RPMI7951 (cell line): ENCODE results near the gene ZNF691. TPM values are rescaled to one million over a fixed set of nuclear protein-coding genes. Genes with fewer than 3 reads are reported as not detected.
"Not testable (repeated sequence)": the region's sequence is repeated elsewhere in the genome, so short reads cannot be mapped to it uniquely, and the experiment has no call there.

Source experiments
- DNase-seq: peaks from one replicate; pipeline ENCODE4 v3.0.0-alpha.2; 2012; ENCODE audit warnings: low read depth
- total RNA-seq: library from RNA; depleted of rRNA; stranded (reverse); fragments of >200 nt; shearing (Covaris generic); gene quantifications from 2 replicates; pipeline ENCODE4 v1.2.3, GENCODE V29; 2014

Gene ZNF691
- total RNA-seq, 1 experiment from 2014 or later: 9.9 TPM

GRCh38 chr1:42832641-42833240 is 13.7 kb upstream of the ZNF691 start:
- DNase-seq: no peak

DNA sequence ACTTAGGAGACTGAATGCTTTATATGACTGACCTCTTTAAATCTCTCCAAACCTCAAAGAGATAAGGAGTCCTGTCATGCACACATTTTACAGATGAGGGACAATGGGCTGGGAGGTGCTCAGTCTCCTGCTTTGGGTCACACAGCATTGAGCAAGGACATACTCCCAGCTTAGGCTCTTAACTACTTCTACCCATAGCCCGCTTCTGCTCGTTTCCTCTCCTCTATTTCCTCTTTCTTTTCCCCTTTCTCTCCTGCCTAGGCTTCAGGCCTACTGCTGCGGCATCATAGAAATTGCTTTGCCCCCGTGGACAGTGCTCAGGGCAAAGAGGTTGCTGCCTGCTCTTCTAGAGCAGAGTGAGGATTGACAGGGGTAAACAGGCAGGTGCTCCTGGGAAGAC is 12.4 kb upstream of the ZNF691 start:
- DNase-seq: no peak

- DNase-seq: no peak
These were observed 11.6 kb upstream of the ZNF691 start for GRCh38 chr1:42834803-42835202.

GRCh38 chr1:42835422-42835821 is 11.0 kb upstream of the ZNF691 start:
- no peak for DNase-seq

DNA sequence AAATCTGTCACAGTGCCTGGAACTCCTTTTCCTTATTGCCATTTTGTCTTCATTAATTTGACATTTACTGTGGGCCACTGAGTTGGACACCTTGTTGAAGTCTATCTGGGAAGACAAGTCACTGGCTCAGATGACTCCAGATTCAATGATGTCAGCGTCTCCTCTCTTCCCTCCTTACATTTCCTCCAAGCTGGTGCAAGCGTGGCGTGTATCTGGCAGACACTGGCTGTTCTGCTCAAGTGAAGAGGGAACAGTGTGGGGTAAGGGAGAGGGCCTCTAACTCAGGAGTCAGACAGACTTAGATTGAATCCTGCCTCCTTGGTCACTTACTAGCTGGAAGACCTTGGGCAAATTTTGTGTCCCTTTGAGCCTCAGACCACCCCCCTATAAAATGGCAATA is 8.7 kb upstream of the ZNF691 start:
- DNase-seq: no peak

DNA sequence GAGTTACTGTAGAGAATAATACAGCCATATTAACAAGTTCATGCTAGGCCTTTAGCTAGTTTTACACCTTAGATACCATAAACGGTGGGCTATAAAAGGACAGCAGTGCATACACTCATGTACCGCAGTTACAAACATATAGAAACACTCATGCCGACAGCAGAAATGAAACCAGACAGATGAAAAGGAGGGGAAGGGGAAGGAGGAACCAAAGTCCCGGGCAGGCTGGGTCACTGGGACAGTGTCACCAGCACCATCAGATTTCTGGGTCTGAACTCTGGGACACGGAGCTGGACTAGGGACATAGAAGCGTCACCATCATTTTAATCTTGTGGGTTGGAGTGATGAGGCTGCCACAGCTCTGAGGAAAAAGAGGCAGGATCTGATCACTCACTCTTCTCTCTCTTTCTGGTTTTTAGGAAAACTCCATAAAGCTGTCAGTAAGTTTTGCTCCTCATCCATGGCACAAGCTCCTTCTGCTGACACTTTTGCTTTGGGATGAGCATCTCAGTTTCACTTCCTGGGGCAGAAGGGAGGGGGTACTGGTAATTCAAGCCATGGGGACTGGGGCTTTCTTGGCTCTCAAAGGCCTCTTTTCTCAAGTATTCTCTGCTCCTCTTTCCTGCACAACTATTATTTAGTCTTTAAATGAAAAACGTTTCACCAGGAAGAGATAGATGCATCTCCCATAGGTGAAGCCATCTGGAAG is 7.8 kb upstream of the ZNF691 start:
- no peak for DNase-seq

DNA sequence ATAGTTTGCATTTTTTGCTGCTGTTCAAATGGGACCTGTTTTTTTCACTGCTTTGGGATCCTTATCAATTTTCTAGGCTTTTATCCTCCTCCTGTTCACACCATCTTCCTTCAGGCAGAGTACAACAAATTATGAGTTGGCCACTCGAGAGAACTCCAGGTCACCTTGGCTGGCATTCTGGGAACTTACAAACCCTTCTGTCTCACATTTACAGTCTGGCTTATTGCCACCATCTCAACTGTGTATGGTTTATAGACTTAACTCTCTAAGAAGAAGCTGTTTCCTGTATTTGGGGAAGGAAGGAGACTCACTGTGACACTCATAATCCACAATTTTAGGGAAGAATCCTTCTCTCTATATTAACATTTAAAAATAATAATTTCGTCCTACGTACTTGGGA is 5.4 kb upstream of the ZNF691 start:
- no peak for DNase-seq

GRCh38 chr1:42841440-42842147 is 4.8 kb upstream of the ZNF691 start:
- DNase-seq: no peak

GRCh38 chr1:42844592-42845140 is 1.7 kb upstream of the ZNF691 start:
- DNase-seq: peak; percentile 5

DNA sequence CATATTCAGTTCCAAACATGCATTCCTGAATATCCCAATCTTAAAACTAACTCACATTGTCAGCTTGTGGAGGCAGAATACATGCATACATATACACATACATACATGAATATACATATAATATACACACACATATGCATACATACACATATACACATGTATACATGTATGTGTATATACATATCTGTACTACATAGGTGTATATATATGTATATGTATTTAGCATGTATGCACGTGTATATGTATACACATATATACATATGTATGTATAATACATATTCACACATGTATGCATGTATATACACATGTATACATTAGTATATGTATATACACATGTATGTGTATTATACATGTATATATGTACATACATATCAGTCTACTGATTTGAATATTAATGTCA is 1.2 kb upstream of the ZNF691 start:
- no peak for DNase-seq

GRCh38 chr1:42845866-42846256 is 552 bp upstream of the ZNF691 start:
- no peak for DNase-seq

GRCh38 chr1:42847111-42847595 is 740 bp downstream of the ZNF691 start:
- no peak for DNase-seq

- DNase-seq: no peak
These were observed 1.5 kb downstream of the ZNF691 start for GRCh38 chr1:42847721-42848460.

- DNase-seq: no peak
These were observed 2.6 kb downstream of the ZNF691 start for GRCh38 chr1:42848823-42849537.

- DNase-seq: no peak
These were observed 3.5 kb downstream of the ZNF691 start for GRCh38 chr1:42849944-42850343.

DNA sequence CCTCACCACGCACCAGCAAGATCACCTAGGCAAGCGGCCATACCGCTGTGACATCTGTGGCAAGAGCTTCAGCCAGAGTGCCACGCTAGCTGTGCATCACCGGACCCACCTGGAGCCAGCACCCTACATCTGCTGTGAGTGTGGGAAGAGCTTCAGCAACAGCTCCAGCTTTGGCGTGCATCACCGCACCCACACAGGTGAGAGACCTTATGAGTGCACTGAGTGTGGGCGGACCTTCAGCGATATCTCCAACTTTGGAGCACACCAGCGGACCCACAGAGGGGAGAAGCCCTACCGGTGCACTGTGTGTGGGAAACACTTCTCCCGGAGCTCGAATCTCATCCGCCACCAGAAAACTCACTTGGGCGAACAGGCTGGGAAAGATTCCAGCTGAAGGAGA is 5.0 kb downstream of the ZNF691 start:
- no peak for DNase-seq

- DNase-seq: no peak
These were observed 5.7 kb downstream of the ZNF691 start for GRCh38 chr1:42851960-42852607.

- no peak for DNase-seq
These were observed 6.2 kb downstream of the ZNF691 start for GRCh38 chr1:42852608-42852980.

DNA sequence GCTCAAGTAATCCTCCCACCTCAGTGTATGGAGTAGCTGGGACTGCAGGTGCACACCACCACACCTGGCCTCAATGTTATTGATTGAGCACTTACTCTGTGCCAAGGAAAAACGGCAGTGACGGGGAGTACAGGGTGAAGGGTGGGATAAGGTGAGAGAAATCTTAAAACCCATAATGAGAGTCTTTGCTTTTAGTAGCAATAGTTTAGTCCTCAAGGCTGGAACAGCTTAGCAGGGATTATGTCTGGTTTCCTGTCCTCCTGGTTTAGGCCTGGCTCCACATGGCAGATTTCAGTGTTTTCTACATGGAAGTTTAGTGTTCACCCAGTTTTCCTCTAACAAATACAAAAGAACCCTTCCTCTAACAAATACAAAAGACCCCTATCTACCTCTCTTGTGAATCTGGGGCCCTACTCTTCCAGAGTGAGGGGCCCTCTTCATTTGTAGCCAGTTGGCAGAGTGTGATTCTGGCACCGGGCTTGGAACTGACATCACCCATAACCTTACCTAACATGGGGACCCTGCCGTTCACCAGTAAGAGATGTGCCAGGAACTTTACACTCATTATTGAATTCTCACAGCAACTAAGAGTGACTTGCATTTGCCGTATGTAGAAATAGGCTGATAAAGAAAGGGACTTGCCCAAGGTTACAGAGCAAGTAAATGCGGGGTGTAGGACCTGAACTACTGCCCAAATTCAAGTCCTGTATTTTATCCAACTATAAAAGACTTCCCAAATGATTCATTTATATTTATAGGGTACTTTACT is 6.9 kb downstream of the ZNF691 start:
- no peak for DNase-seq

- not testable (repeated sequence) for DNase-seq
These were observed 10.1 kb downstream of the ZNF691 start for GRCh38 chr1:42856554-42856953.
